ENCODE results near the gene EIF3A.
"Not testable (repeated sequence)": the region's sequence is repeated elsewhere in the genome, so short reads cannot be mapped to it uniquely, and the experiment has no call there.

EIF3A gene

GRCh38 chr10:119041326-119041725, 39.3 kb downstream of the EIF3A start:
- TF ChIP-seq POLR2AphosphoS5 (IDR thresholded peaks at IDR 0.05; ENCODE audit: low read depth, low read length) (no peak), POLR2A (IDR thresholded peaks at IDR 0.05; ENCODE audit: low read depth, low read length) (no peak), TAF1 (IDR thresholded peaks at IDR 0.05; ENCODE audit: borderline replicate concordance, low read depth, low read length) (no peak)
- DNase-seq (ENCODE audit: insufficient read length) = no peak
- FAIRE-seq = no peak

DNA sequence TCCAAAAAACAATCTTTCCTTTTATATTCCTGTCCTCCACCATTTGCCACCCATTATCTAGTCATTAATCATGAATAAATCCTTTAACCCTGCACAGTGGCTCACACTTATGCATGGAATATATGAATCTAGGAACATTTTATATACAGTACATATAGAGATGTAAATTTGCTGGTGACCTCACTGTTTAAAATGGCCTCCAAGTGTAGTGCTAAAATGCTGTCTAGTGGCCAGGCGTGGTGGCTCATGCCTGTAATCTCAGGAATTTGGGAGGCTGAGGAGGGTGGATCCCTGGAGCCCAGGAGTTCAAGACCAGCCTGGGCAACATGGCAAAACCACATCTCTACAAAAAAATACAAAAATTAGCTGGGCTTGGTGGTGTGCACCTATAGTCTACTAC, 41.5 kb downstream of the EIF3A start:
- DNase-seq (ENCODE audit: insufficient read length) = no peak
- TF ChIP-seq POLR2A (IDR thresholded peaks at IDR 0.05; ENCODE audit: low read depth, low read length) = no peak
- FAIRE-seq = no peak

GRCh38 chr10:119031496-119032059, 49.0 kb downstream of the EIF3A start:
- no peak for FAIRE-seq
- TF ChIP-seq POLR2A (IDR thresholded peaks at IDR 0.05; ENCODE audit: low read depth, low read length) = no peak
- TF ChIP-seq POLR2AphosphoS5 (IDR thresholded peaks at IDR 0.05; ENCODE audit: low read depth, low read length) = no peak
- TF ChIP-seq TAF1 (IDR thresholded peaks at IDR 0.05; ENCODE audit: borderline replicate concordance, low read depth, low read length) = no peak
- no peak for DNase-seq (ENCODE audit: insufficient read length)

DNA sequence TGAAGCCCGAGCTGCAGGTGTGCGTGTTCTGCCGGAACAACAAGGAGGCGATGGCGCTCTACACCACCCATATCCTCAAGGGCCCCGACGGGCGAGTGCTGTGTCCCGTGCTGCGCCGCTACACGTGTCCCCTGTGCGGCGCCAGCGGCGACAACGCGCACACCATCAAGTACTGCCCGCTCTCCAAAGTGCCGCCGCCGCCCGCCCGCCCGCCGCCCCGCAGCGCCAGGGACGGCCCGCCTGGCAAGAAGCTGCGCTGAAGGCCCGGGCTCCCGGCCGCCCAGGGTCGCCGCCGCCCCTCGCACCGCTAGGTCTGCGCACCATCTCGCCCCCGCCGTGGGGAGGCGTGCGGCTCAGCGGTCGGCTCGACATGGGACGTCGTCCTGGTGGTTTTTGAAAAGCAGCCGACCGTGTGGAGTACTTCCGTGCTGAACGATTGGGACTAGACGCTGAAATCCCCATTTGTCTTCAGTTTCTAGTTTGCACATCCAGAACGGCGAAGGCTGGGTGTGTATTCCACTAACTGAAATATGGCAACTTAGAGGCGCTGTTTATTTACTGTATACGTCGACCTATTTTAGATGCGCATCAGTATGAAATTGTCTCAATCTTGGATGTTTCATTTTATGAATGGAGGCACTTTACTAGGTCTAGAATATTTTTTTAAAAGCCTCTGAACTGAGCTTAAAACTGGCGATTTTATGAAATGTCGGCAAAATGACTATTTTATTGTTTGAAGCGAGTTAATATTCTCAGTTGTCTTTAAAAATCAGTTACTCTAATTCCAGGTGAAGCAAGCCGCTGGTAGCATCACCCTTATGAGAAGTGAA, 50.0 kb downstream of the EIF3A start:
- FAIRE-seq (peak; percentile 98), DNase-seq (ENCODE audit: insufficient read length) (peak; percentile 57)
- TF ChIP-seq POLR2A (IDR thresholded peaks at IDR 0.05; ENCODE audit: low read depth, low read length) = no peak
- 0 out of 2 replicates have a peak, but pooled peaks have one; percentile 38 for TF ChIP-seq POLR2AphosphoS5 (IDR thresholded peaks at IDR 0.05; ENCODE audit: low read depth, low read length)
- no peak for TF ChIP-seq TAF1 (IDR thresholded peaks at IDR 0.05; ENCODE audit: borderline replicate concordance, low read depth, low read length)

DNA sequence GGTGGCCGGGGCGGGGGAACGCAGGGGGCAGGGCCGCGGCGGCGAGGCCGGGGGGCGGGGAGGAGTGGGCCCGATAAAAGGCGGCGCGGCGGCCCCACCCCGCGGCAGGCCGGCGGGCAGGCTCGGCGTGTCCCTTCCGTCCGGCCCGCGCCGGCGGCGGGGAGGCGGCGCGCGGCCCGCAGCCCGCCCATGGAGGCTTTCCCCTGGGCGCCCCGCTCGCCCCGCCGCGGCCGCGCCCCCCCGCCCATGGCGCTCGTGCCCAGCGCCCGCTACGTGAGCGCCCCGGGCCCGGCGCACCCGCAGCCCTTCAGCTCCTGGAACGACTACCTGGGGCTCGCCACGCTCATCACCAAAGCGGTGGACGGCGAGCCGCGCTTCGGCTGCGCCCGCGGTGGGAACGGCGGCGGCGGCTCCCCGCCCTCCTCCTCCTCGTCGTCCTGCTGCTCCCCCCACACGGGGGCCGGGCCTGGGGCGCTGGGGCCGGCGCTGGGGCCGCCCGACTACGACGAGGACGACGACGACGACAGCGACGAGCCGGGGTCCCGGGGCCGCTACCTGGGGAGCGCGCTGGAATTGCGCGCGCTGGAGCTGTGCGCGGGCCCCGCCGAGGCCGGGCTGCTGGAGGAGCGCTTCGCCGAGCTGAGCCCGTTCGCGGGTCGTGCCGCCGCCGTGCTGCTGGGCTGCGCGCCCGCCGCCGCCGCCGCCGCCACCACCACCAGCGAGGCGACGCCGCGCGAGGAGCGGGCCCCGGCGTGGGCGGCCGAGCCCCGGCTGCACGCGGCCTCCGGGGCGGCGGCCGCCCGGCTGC, 50.8 kb downstream of the EIF3A start, which contains the start of gene NANOS1:
Gene NANOS1 (plus strand): TSS at position 102 of the 808 bp plus-strand sequence. CDS start 88 bp downstream, at position 190.
- TF ChIP-seq TAF1 (IDR thresholded peaks at IDR 0.05; ENCODE audit: borderline replicate concordance, low read depth, low read length) (no peak), POLR2A (IDR thresholded peaks at IDR 0.05; ENCODE audit: low read depth, low read length) (no peak), POLR2AphosphoS5 (IDR thresholded peaks at IDR 0.05; ENCODE audit: low read depth, low read length) (no peak)
- no peak for FAIRE-seq
- DNase-seq (ENCODE audit: insufficient read length) = no peak

DNA sequence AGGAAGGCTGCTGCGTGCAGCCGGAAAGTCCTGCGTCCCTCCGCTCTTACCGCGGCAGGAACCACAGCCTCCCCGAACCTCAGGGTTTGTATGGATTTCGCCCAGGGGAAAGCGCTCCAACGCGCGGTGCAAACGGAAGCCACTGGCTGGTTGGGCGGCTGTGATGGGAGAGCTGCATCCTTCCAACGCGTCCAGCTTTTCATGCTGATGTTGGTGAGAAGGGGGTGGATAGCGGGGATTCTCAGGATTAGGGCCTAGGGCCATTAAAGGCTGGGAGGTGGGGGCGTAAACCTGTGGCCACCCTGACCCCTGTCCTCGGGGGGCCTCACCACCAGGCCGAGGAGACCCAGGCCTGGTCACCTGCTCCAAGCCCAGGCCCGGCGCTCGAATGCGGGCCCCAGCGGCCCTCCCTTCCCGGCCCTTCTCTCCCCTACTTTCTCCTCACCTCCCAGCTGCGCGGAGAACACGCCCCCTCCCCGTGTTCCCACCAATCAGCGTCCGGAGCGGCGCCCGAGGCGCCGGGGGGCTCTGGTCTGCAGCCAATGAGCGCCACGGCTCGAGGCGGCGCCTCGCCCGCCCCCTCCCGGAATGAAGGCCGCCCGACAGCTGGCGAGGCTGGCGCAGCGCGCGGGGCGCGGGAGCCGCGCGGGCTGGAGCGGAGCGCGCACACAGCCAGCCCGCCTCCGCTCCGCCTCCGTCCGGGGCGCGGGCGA, 51.6 kb downstream of the EIF3A start:
- peak; percentile 90 for FAIRE-seq
- DNase-seq (ENCODE audit: insufficient read length) = peak; percentile 93
- no peak for TF ChIP-seq POLR2A (IDR thresholded peaks at IDR 0.05; ENCODE audit: low read depth, low read length)

DNA sequence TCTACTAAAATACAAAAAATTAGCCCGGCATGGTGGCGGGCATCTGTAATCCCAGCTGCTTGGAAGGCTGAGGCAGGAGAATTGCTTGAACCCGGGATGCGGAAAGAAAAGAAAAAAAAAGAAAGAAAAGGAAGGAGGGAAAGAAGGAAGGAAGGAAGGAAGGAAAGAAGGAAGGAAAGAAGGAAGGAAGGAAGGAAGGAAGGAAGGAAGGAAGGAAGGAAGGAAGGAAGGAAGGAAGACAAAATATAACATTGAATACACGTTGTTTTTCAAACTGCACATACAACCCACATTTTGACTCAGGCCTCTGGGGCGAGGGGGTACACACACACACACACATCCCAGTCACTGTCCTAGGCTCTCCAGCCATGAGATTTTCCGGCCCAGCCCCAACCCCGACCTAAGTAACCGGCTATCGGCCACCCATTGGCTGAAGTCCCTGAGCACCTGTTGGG, 52.1 kb downstream of the EIF3A start:
- DNase-seq (ENCODE audit: insufficient read length); FAIRE-seq: not testable (repeated sequence)

GRCh38 chr10:119026301-119027110, 54.1 kb downstream of the EIF3A start:
- DNase-seq (ENCODE audit: insufficient read length) = no peak
- no peak for FAIRE-seq

DNA sequence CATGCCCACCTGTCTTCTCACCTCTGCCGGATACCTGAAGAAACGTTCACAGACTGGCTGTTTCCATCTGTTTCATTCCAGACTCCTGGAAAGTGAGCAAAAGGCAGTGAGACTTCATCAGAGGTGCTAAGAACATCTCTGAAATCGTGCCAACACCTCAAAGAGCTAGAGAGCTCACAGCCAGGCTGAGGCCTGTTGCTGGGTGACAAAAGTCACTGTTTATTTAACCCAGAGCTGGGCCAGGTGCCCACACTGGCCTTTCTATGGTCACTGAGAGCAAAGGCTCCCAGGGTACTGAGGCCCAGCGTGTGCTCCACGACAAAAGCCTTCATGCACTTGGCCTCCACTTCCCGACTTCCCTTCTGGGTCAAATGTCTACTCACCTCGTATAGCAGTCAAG, 54.8 kb downstream of the EIF3A start:
- TF ChIP-seq POLR2A (IDR thresholded peaks at IDR 0.05; ENCODE audit: low read depth, low read length) = no peak
- no peak for TF ChIP-seq TAF1 (IDR thresholded peaks at IDR 0.05; ENCODE audit: borderline replicate concordance, low read depth, low read length)
- TF ChIP-seq POLR2AphosphoS5 (IDR thresholded peaks at IDR 0.05; ENCODE audit: low read depth, low read length) = no peak
- FAIRE-seq (no peak), DNase-seq (ENCODE audit: insufficient read length) (no peak)

More at GRCh38 chr10:119026301-119027110, 54.1 kb downstream of the EIF3A start:
- no peak for TF ChIP-seq POLR2A (IDR thresholded peaks at IDR 0.05; ENCODE audit: low read depth, low read length)
- TF ChIP-seq TAF1 (IDR thresholded peaks at IDR 0.05; ENCODE audit: borderline replicate concordance, low read depth, low read length) = no peak
- no peak for TF ChIP-seq POLR2AphosphoS5 (IDR thresholded peaks at IDR 0.05; ENCODE audit: low read depth, low read length)

- FAIRE-seq (no peak), DNase-seq (ENCODE audit: insufficient read length) (no peak)
- TF ChIP-seq POLR2AphosphoS5 (IDR thresholded peaks at IDR 0.05; ENCODE audit: low read depth, low read length) = no peak
Observed at GRCh38 chr10:119025336-119025735, 55.3 kb downstream of the EIF3A start.

- TF ChIP-seq POLR2AphosphoS5 (IDR thresholded peaks at IDR 0.05; ENCODE audit: low read depth, low read length) = no peak
- TF ChIP-seq POLR2A (IDR thresholded peaks at IDR 0.05; ENCODE audit: low read depth, low read length) = no peak
- TF ChIP-seq TAF1 (IDR thresholded peaks at IDR 0.05; ENCODE audit: borderline replicate concordance, low read depth, low read length) = no peak
- FAIRE-seq (no peak), DNase-seq (ENCODE audit: insufficient read length) (no peak)
Observed at GRCh38 chr10:119024882-119025281, 55.7 kb downstream of the EIF3A start.

Measured in GM12892 (cell line).